ENCODE data around the gene AUTS2. TPM values are rescaled to one million over a fixed set of nuclear protein-coding genes. Genes with fewer than 3 reads are reported as not detected.

The AUTS2 gene
- total and polyA plus RNA-seq, 2 of the 8 experiments (the other 6 are each of a cell fraction or from before 2014, with no cell fraction given), result 25.9 to 101 TPM

DNA sequence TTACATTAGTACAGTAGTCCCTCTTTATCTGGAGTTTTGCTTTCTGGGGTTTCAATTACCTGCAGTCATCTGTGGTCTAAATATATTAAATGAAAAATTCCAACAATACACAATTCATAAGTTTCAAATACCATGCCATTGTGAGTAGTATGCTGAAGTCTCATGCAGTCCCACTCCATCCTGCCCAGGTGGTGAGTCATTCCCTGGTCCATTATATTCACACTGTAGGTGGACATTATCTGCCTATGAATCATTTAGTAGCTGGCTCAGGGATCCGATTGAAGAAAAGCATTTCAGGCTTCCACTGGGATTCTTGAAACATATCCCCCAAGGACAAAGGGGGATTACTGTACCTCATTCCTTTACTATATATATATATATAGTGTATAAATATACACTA is 1235.5 kb downstream of the AUTS2 start:
- H3K27ac ChIP-seq (ENCODE audit: low read depth, low read length), result no peak overlapping the region
- H3K4me3 ChIP-seq (ENCODE audit: extremely low read depth in 1 of 4, insufficient read depth in 2 of 4, low read depth in 3 of 4, low read length in 4 of 4), result no peak overlapping the region
- no peak overlapping the region for H3K18ac ChIP-seq (ENCODE audit: extremely low read depth, low read length)
- POLR2A ChIA-PET (ENCODE audit: partially characterized antibody), result no interaction called here
- CTCF ChIA-PET (ENCODE audit: partially characterized antibody), result no interaction called here
- H3K23me2 ChIP-seq (ENCODE audit: low read depth, low read length), result no peaks in the 10 kb centered on the region
- H2BK120ac ChIP-seq (replicated peaks; ENCODE audit: low read depth, low read length), result no peak overlapping the region
- no peak overlapping the region for H3K4ac ChIP-seq (replicated peaks; ENCODE audit: insufficient read length, low read depth, low read length)
- no peak overlapping the region for H2AK5ac ChIP-seq (ENCODE audit: low read depth, low read length)
- no peak overlapping the region for H4K5ac ChIP-seq (ENCODE audit: insufficient read length, low read depth, low read length)
- H3K79me2 ChIP-seq (ENCODE audit: control insufficient read depth in 1 of 2, insufficient read depth in 2 of 2, low read length in 2 of 2), result no peaks in the 10 kb centered on the region
- 100% methylated on average over 1 of the region's 1 CpG; no CpG with 5 or more reads in 1 of the 2 experiments for WGBS, 2 experiments (ENCODE audit: extremely low coverage in 1 of 2, insufficient coverage in 1 of 2, insufficient read length in 1 of 2, insufficient replicate concordance in 2 of 2, low coverage in 1 of 2, low lambda C conversion rate in 2 of 2, missing lambda C conversion rate in 1 of 2)
- H2AFZ ChIP-seq (ENCODE audit: low read length), result no peak overlapping the region
- no peak overlapping the region for H3K9ac ChIP-seq (replicated peaks in 1 of 4; ENCODE audit: extremely low read depth in 1 of 4, low read depth in 3 of 4, low read length in 3 of 4)
- peaks cover 0 to 10% (median 0%) of the 10 kb centered on the region in 4 experiments; a peak in 2 of 8 replicates for H3K36me3 ChIP-seq (ENCODE audit: control insufficient read depth in 2 of 4, insufficient read depth in 4 of 4, low read length in 3 of 4)
- peaks cover 0 to 7% (median 4%) of the 10 kb centered on the region in 4 experiments; a peak in 5 of 7 replicates for H3K4me1 ChIP-seq (replicated peaks in 1 of 4; ENCODE audit: control insufficient read depth in 3 of 4, insufficient read depth in 4 of 4, low read length in 3 of 4)
- H3K79me1 ChIP-seq (ENCODE audit: low read depth, low read length), result no peaks in the 10 kb centered on the region
- no peak overlapping the region for H4K91ac ChIP-seq (replicated peaks; ENCODE audit: insufficient read length, low read length)
- H2BK12ac ChIP-seq (ENCODE audit: low read depth, low read length), result no peak overlapping the region
- H3K9me3 ChIP-seq (ENCODE audit: insufficient read depth in 2 of 2, low read depth in 1 of 2, low read length in 1 of 2), result peaks cover 11 to 13% of the 10 kb centered on the region in 2 experiments
- no peak overlapping the region for H3K56ac ChIP-seq (replicated peaks; ENCODE audit: insufficient read length, low read depth, low read length)
- TF ChIP-seq, protein P1, sequence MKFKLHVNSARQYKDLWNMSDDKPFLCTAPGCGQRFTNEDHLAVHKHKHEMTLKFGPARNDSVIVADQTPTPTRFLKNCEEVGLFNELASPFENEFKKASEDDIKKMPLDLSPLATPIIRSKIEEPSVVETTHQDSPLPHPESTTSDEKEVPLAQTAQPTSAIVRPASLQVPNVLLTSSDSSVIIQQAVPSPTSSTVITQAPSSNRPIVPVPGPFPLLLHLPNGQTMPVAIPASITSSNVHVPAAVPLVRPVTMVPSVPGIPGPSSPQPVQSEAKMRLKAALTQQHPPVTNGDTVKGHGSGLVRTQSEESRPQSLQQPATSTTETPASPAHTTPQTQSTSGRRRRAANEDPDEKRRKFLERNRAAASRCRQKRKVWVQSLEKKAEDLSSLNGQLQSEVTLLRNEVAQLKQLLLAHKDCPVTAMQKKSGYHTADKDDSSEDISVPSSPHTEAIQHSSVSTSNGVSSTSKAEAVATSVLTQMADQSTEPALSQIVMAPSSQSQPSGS (IDR thresholded peaks at IDR 0.05; ENCODE audit: low read length), result no peak
- TF ChIP-seq RBBP5 (IDR thresholded peaks at IDR 0.05; ENCODE audit: borderline replicate concordance, low read depth, low read length) (no peak), TBP (IDR thresholded peaks at IDR 0.05; ENCODE audit: low read depth, low read length) (no peak), SIN3A (conservative IDR thresholded peaks at IDR 0.05 in 1 of 2, IDR thresholded peaks at IDR 0.05 in 1 of 2; ENCODE audit: low read depth in 1 of 2, low read length in 2 of 2) (no peak), EGR1 (IDR thresholded peaks at IDR 0.05; ENCODE audit: borderline replicate concordance, low read depth, low read length) (no peak), TAF1 (IDR thresholded peaks at IDR 0.05; ENCODE audit: low read depth, low read length) (no peak), CREB1 (IDR thresholded peaks at IDR 0.05) (no peak), SIRT6 (IDR thresholded peaks at IDR 0.05; ENCODE audit: low read length) (no peak), TAF7 (optimal IDR thresholded peaks at IDR 0.05; ENCODE audit: borderline replicate concordance, low read depth, low read length) (no peak), HDAC2 (IDR thresholded peaks at IDR 0.05; ENCODE audit: borderline replicate concordance in 1 of 2, low read depth in 2 of 2, low read length in 2 of 2) (no peak), KDM5A (IDR thresholded peaks at IDR 0.05; ENCODE audit: low read length) (no peak), YY1 (IDR thresholded peaks at IDR 0.05; ENCODE audit: low read depth, low read length) (no peak)
- H3K14ac ChIP-seq (ENCODE audit: insufficient read length), result no peak overlapping the region
- no peak for FAIRE-seq
- H2BK15ac ChIP-seq (ENCODE audit: low read length), result no peak overlapping the region
- H3K27me3 ChIP-seq (replicated peaks in 1 of 4; ENCODE audit: control insufficient read depth in 3 of 4, extremely low read depth in 1 of 4, insufficient read depth in 3 of 4, low read length in 3 of 4), result no peaks in the 10 kb centered on the region
- H2BK5ac ChIP-seq (ENCODE audit: low read depth, low read length), result no peak overlapping the region
- H4K8ac ChIP-seq (ENCODE audit: extremely low read depth, insufficient read depth, low read length), result no peak overlapping the region
- H3K23ac ChIP-seq (ENCODE audit: insufficient read length), result no peak overlapping the region
- H3K4me2 ChIP-seq (ENCODE audit: insufficient read depth in 1 of 2, low read depth in 2 of 2, low read length in 2 of 2), result no peak overlapping the region
- no peak overlapping the region for H2BK20ac ChIP-seq (ENCODE audit: low read length)
- H4K20me1 ChIP-seq (replicated peaks in 1 of 2; ENCODE audit: control insufficient read depth in 1 of 2, insufficient read depth in 2 of 2, low read length in 2 of 2), result no peaks in the 10 kb centered on the region
- DNase-seq (ENCODE audit: low read depth in 1 of 2, low spot score in 2 of 2), result no peak
